NCI-H748 (cell line): Measurements from ENCODE around the gene AUNIP.
A peak's percentile ranks its signal among the peaks of the same experiment; 100 is the strongest.

Source experiments
- DNase-seq: peaks from one replicate; lab custom pipeline; 2025; ENCODE audit not compliant: unreplicated experiment; lab: John Stamatoyannopoulos, UW

Gene AUNIP

GRCh38 chr1:25832336-25833037 lies 26.8 kb downstream of the AUNIP start:
- DNase-seq: no peak

GRCh38 chr1:25831569-25832196 lies 27.6 kb downstream of the AUNIP start:
- DNase-seq: no peak

GRCh38 chr1:25829046-25829445 lies 30.2 kb downstream of the AUNIP start:
- no peak for DNase-seq

- DNase-seq: no peak
These were observed 30.8 kb downstream of the AUNIP start for GRCh38 chr1:25828491-25828890.

GRCh38 chr1:25826571-25826970 lies 32.7 kb downstream of the AUNIP start:
- no peak for DNase-seq

GRCh38 chr1:25825605-25826004 lies 33.7 kb downstream of the AUNIP start:
- no peak for DNase-seq

- DNase-seq: no peak
These were observed 37.6 kb downstream of the AUNIP start for GRCh38 chr1:25821630-25822091.

GRCh38 chr1:25821112-25821476 lies 38.2 kb downstream of the AUNIP start:
- no peak for DNase-seq

GRCh38 chr1:25820247-25821111 lies 38.8 kb downstream of the AUNIP start:
- peak; percentile 60 for DNase-seq

GRCh38 chr1:25819491-25820246 lies 39.6 kb downstream of the AUNIP start, which contains the start of gene MTFR1L:
TSS of gene MTFR1L (plus strand) at chr1:25819954. CDS start at chr1:25823105, 3,151 bp downstream.
- DNase-seq: peak; percentile 83

GRCh38 chr1:25818569-25818968 lies 40.7 kb downstream of the AUNIP start:
- DNase-seq: no peak

GRCh38 chr1:25817840-25818501 lies 41.3 kb downstream of the AUNIP start:
- peak; percentile 5 for DNase-seq

GRCh38 chr1:25816112-25816718 lies 43.0 kb downstream of the AUNIP start:
- no peak for DNase-seq

GRCh38 chr1:25815208-25816111 lies 43.8 kb downstream of the AUNIP start:
- no peak for DNase-seq

GRCh38 chr1:25814549-25815087 lies 44.6 kb downstream of the AUNIP start:
- no peak for DNase-seq

GRCh38 chr1:25813734-25814471 lies 45.4 kb downstream of the AUNIP start:
- DNase-seq: no peak

- no peak for DNase-seq
These were observed 46.1 kb downstream of the AUNIP start for GRCh38 chr1:25813071-25813733.
